Measurements from ENCODE around the gene SNUPN. TPM values are rescaled to one million over a fixed set of nuclear protein-coding genes. Genes with fewer than 3 reads are reported as not detected.

The SNUPN gene
- polyA plus RNA-seq, 1 of the 3 experiments (the other 2 are of a cell fraction) = 31.7 TPM

- no peak for TF ChIP-seq FOXJ3 (CRISPR knock-in tag; IDR thresholded peaks at IDR 0.05)
- TF ChIP-seq MAX (IDR thresholded peaks at IDR 0.05; ENCODE audit: low read depth) = no peak
- TF ChIP-seq NRF1 (IDR thresholded peaks at IDR 0.05; ENCODE audit: low read depth, low read length) = no peak
Observed at GRCh38 chr15:75631935-75632334, 6.4 kb upstream of the SNUPN start (continued).

- Histone ChIP-seq H3K9ac (no peak overlapping the region), H3K27me3 (ENCODE audit: insufficient read depth) (no peaks in the 10 kb centered on the region), H3K9me3 (no peaks in the 10 kb centered on the region), H3K4me2 (no peak overlapping the region), H4K20me1 (ENCODE audit: insufficient read depth) (no peaks in the 10 kb centered on the region), H3K36me3 (replicated peaks in 1 of 2; ENCODE audit: control insufficient read depth in 1 of 2, insufficient read depth in 2 of 2, low read length in 1 of 2) (peaks cover 7 to 17% of the 10 kb centered on the region in 2 experiments), H3K4me1 (ENCODE audit: control insufficient read depth in 1 of 2, insufficient read depth in 2 of 2, low read depth in 1 of 2, low read length in 1 of 2) (peaks cover 5 to 18% of the 10 kb centered on the region in 2 experiments; a peak in 3 of 4 replicates), H3K9me2 (no peaks in the 10 kb centered on the region), H3K79me2 (ENCODE audit: insufficient read depth) (peaks cover 30% of the 10 kb centered on the region), H3K4me3 (ENCODE audit: low read depth in 2 of 2, low read length in 1 of 2) (no peak overlapping the region), H3F3A (replicated peaks; ENCODE audit: insufficient read depth) (peaks cover 52% of the 10 kb centered on the region), H3K27ac (ENCODE audit: low read depth in 2 of 2, low read length in 1 of 2) (0 out of 4 replicates have a peak overlapping the region, but pooled peaks of 1 of the 2 experiments have one; percentile 18), H2AFZ (ENCODE audit: low read depth) (no peak overlapping the region)
- ChIA-PET POLR2A (no interaction called here), CTCF (no interaction called here)
- no peak for DNase-seq
- TF ChIP-seq ELF1 (IDR thresholded peaks at IDR 0.05) = no peak
- no peak for TF ChIP-seq JUND (IDR thresholded peaks at IDR 0.05)
- WGBS (ENCODE audit: low lambda C conversion rate) = 80% methylated on average over 2 of the region's 2 CpGs
Observed at GRCh38 chr15:75622505-75622904, 3.0 kb downstream of the SNUPN start.

- CTCF ChIA-PET = interaction anchor here (0.8 to 1.3 kb wide), 3 partner anchors 14 to 52 kb away, joined by 3 to 5 read pairs (median 4); no protein-coding TSS in a partner anchor
- Histone ChIP-seq H3K4me2 (peak overlapping the region; percentile 65), H4K20me1 (ENCODE audit: insufficient read depth) (no peaks in the 10 kb centered on the region), H3F3A (replicated peaks; ENCODE audit: insufficient read depth) (peaks cover 37% of the 10 kb centered on the region), H3K79me2 (ENCODE audit: insufficient read depth) (peaks cover 30% of the 10 kb centered on the region), H3K9ac (peak overlapping the region; percentile 59; the same call in 1 of the 2 replicates), H3K27ac (ENCODE audit: low read depth in 2 of 2, low read length in 1 of 2) (peak overlapping the region; percentile 53 to 87), H3K4me1 (ENCODE audit: control insufficient read depth in 1 of 2, insufficient read depth in 2 of 2, low read depth in 1 of 2, low read length in 1 of 2) (peaks cover 0 to 15% of the 10 kb centered on the region in 2 experiments; a peak in 3 of 4 replicates), H2AFZ (ENCODE audit: low read depth) (peak overlapping the region; percentile 73), H3K27me3 (ENCODE audit: insufficient read depth) (no peaks in the 10 kb centered on the region), H3K9me2 (no peaks in the 10 kb centered on the region), H3K9me3 (no peaks in the 10 kb centered on the region), H3K36me3 (replicated peaks in 1 of 2; ENCODE audit: control insufficient read depth in 1 of 2, insufficient read depth in 2 of 2, low read length in 1 of 2) (peaks cover 18 to 32% of the 10 kb centered on the region in 2 experiments), H3K4me3 (ENCODE audit: low read depth in 2 of 2, low read length in 1 of 2) (0 out of 4 replicates have a peak overlapping the region, but pooled peaks of 1 of the 2 experiments have one; percentile 9)
- DNase-seq = no peak
- 38% methylated on average over 7 of the region's 7 CpGs for WGBS (ENCODE audit: low lambda C conversion rate)
- POLR2A ChIA-PET = no interaction called here
- no peak for TF ChIP-seq YY1 (IDR thresholded peaks at IDR 0.05; ENCODE audit: low read depth)
- no peak for TF ChIP-seq GABPA (IDR thresholded peaks at IDR 0.05; ENCODE audit: low read depth)
- no peak for TF ChIP-seq EZH2phosphoT487 (IDR thresholded peaks at IDR 0.05; ENCODE audit: borderline replicate concordance, low read depth)
- TF ChIP-seq MAX (IDR thresholded peaks at IDR 0.05; ENCODE audit: low read depth) = 0 out of 2 replicates have a peak, but pooled peaks have one; percentile 29
- TF ChIP-seq POLR2AphosphoS5 (IDR thresholded peaks at IDR 0.05; ENCODE audit: low read depth, low read length) = no peak
- TF ChIP-seq RFX5 (IDR thresholded peaks at IDR 0.05; ENCODE audit: low read length) = no peak
- peak; percentile 21; the same call in 1 of the 2 replicates for TF ChIP-seq SIN3A (IDR thresholded peaks at IDR 0.05; ENCODE audit: borderline replicate concordance, low read depth, low read length)
- peak; percentile 37 for TF ChIP-seq CTCF (IDR thresholded peaks at IDR 0.05)
- no peak for TF ChIP-seq USF1 (IDR thresholded peaks at IDR 0.05; ENCODE audit: borderline replicate concordance, low read depth)
Observed at GRCh38 chr15:75620841-75621391, 4.6 kb downstream of the SNUPN start.

Data from SK-N-SH (cell line).